Karpas-422 (cell line): ENCODE measurements around the gene P2RX1. TPM values are rescaled to one million over a fixed set of nuclear protein-coding genes. Genes with fewer than 3 reads are reported as not detected.

Source experiments
- DNase-seq: peaks from one replicate; pipeline ENCODE4 v3.0.0-alpha.2; 2015
- H2AFZ ChIP-seq: fragments of 200-600 bp; sonication (generic); 2 replicates; pipeline ENCODE4 v1.6.1; 2014; ENCODE audit warnings: antibody characterized with exemption, low read length, mixed read lengths
- H3K27ac ChIP-seq: fragments of 200-600 bp; sonication (generic); 2 replicates; pipeline ENCODE4 v1.5.1; 2014; ENCODE audit warnings: mild to moderate bottlenecking, low read length, moderate library complexity
- H3K27me3 ChIP-seq: fragments of 200-600 bp; sonication (generic); 2 replicates; pipeline ENCODE4 v1.6.1; 2014; ENCODE audit warnings: low read length, mixed read lengths
- H3K36me3 ChIP-seq: fragments of 200-600 bp; sonication (generic); 2 replicates; pipeline ENCODE4 v1.6.1; 2014; ENCODE audit warnings: low read length, mixed read lengths; ENCODE audit not compliant: insufficient read depth
- H3K4me1 ChIP-seq: fragments of 200-600 bp; sonication (generic); 2 replicates; pipeline ENCODE4 v1.6.1; 2014; ENCODE audit warnings: mild to moderate bottlenecking, low read length, mixed read lengths
- H3K4me2 ChIP-seq: fragments of 200-600 bp; sonication (generic); 2 replicates; pipeline ENCODE4 v1.6.1; 2014; ENCODE audit warnings: low read length, low read depth, mild to moderate bottlenecking; ENCODE audit not compliant: poor library complexity, severe bottlenecking
- H3K4me3 ChIP-seq: fragments of 200-600 bp; sonication (generic); 2 replicates; pipeline ENCODE4 v1.5.1; 2014; ENCODE audit warnings: mild to moderate bottlenecking, antibody characterized with exemption, low read length, mixed read lengths
- H3K79me2 ChIP-seq: fragments of 200-600 bp; sonication (generic); 2 replicates; pipeline ENCODE4 v1.6.1; 2014; ENCODE audit warnings: mild to moderate bottlenecking, low read length, mixed read lengths
- H3K9ac ChIP-seq: fragments of 200-600 bp; sonication (generic); 2 replicates; pipeline ENCODE4 v1.6.0; 2014; ENCODE audit warnings: low read length
- H3K9me2 ChIP-seq: fragments of 200-600 bp; sonication (generic), shearing (Covaris generic); replicated peaks from 2 replicates; pipeline ENCODE4 v1.6.0; 2014; ENCODE audit warnings: mild to moderate bottlenecking, low read length, moderate library complexity; ENCODE audit not compliant: insufficient read depth
- H3K9me3 ChIP-seq: fragments of 300-700, 200-600 bp; sonication (generic); 2 replicates; pipeline ENCODE4 v1.6.1; 2014; ENCODE audit warnings: low read length, mixed read lengths
- H4K20me1 ChIP-seq: fragments of 200-600 bp; sonication (generic); 2 replicates; pipeline ENCODE4 v1.6.1; 2014; ENCODE audit warnings: mild to moderate bottlenecking, antibody characterized with exemption, low read length, low read depth; ENCODE audit not compliant: insufficient read depth
- total RNA-seq: library from RNA; depleted of rRNA; stranded (reverse); fragments of >200 nt; shearing (Covaris generic); gene quantifications from 2 replicates; pipeline ENCODE4 v1.2.3, GENCODE V29; 2014; ENCODE audit warnings: low replicate concordance

The P2RX1 gene
- total RNA-seq, 1 experiment from 2014 or later: not detected

DNA sequence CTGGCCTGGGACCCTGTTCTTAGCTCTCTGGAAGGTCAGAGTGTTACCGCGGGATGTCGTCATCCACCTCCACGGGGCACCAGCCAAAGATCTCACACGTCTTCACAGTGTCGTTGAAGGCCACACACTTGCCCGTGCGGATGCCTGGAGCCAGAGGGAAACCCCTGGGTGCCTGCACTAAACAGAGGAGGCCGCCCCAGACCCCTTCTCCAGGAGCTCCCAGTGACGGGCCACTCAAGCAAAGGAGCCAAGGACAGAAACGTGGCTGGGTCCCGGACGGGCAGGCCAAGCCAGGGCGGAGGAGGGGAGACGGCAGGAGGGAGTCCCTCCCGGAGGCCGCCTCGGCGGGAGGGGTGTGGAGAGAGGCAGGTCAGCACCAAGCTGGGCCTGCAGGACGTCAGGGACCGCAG lies 12.4 kb downstream of the P2RX1 start:
- H3K27ac ChIP-seq: no peak overlapping the region
- H3K9ac ChIP-seq: no peak overlapping the region
- H3K4me3 ChIP-seq: no peak overlapping the region
- H3K4me2 ChIP-seq: no peak overlapping the region
- H3K4me1 ChIP-seq: peaks cover 5% of the 10 kb centered on the region
- no peak for DNase-seq
- no peaks in the 10 kb centered on the region for H3K36me3 ChIP-seq
- no peaks in the 10 kb centered on the region for H3K9me3 ChIP-seq
- H3K79me2 ChIP-seq: no peaks in the 10 kb centered on the region
- H3K9me2 ChIP-seq: no peaks in the 10 kb centered on the region
- H3K27me3 ChIP-seq: no peaks in the 10 kb centered on the region
- H4K20me1 ChIP-seq: no peaks in the 10 kb centered on the region
- H2AFZ ChIP-seq: no peak overlapping the region

DNA sequence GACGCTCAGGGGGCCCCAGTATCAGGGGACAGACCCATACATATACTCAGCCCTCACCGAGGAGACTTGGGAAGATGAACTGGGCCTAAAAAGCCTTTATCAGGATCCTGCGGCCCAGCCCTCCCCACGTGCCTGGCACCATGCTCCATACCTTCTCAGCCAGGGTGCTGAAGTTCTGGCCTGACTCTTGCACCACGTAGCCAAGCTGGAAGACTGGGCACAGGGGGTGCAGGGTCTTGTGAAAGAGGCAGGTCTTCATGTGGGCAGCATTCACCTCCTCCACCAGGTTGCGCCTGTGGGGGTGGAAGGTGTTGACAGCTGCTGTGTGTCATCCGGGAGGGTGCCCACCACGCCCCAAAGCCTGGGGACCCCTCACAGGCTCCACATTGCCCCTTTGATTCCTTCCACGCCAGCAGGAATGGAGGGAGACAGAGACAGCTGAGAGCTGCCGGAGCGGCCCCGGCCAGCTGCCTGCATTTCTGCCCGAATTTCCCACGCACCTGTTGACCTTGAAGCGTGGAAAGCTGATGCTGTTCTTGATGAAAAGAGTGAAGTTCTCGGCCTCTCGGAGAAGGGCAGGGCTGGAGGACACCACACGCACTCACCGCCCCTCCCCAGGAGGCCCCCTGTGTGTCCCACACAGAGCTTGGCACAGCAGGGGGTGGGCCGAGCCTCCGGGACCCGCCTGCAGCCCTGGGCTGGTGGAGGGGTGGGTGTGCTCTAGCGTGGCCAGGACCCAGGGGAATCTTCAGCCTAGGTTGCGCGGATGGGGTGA lies 13.0 kb downstream of the P2RX1 start:
- no peaks in the 10 kb centered on the region for H3K36me3 ChIP-seq
- no peak overlapping the region for H3K9ac ChIP-seq
- no peak overlapping the region for H3K4me2 ChIP-seq
- no peak overlapping the region for H2AFZ ChIP-seq
- no peaks in the 10 kb centered on the region for H4K20me1 ChIP-seq
- no peak overlapping the region for H3K27ac ChIP-seq
- H3K4me1 ChIP-seq: peaks cover 5% of the 10 kb centered on the region
- no peaks in the 10 kb centered on the region for H3K79me2 ChIP-seq
- no peak for DNase-seq
- H3K9me3 ChIP-seq: no peaks in the 10 kb centered on the region
- H3K4me3 ChIP-seq: no peak overlapping the region
- no peaks in the 10 kb centered on the region for H3K9me2 ChIP-seq
- H3K27me3 ChIP-seq: no peaks in the 10 kb centered on the region

DNA sequence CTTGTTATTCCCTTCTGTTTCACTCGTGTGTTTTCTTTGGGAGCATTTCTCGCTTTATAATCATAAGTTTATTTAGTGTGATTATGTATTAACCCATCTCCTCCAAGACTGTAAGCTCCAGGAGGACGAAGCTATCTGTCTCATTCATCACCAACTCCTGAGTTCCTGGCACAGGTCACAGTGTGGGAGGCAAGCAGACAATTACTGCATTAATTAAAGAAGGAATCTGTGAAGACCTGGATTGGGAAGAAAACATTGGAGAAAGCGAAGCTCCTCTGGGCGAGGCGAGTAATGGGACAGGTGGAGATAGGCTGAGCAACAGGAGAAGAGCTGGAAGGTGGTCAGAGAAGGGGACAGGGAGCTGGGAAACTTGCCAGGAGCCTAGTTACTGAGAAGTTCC lies 15.6 kb downstream of the P2RX1 start:
- Histone ChIP-seq H3K27ac (no peak overlapping the region), H3K36me3 (no peaks in the 10 kb centered on the region), H3K9me2 (no peaks in the 10 kb centered on the region), H2AFZ (no peak overlapping the region), H3K4me3 (no peak overlapping the region), H3K9ac (no peak overlapping the region), H3K4me1 (peaks cover 5% of the 10 kb centered on the region), H3K9me3 (no peaks in the 10 kb centered on the region), H3K27me3 (no peaks in the 10 kb centered on the region), H4K20me1 (no peaks in the 10 kb centered on the region), H3K79me2 (no peaks in the 10 kb centered on the region), H3K4me2 (no peak overlapping the region)
- no peak for DNase-seq

DNA sequence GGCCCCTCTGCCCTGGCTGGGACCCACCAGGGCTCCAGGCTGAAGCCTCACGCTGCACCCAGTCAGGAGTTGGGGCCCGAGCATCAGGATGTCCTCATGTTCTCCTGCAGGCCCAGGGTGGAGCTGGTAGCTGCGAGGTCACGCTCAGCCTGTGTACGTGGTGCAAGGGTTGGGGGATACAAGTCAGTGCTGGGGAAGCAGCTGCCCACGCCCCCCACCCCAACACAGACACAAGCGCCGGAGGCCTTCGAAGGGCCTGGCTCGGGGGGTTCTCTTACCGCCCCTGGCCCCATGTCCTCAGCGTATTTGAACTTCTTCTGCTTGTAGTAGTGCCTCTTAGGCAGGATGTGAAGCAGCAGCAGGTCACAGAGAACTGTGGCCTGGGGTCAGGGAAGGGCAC lies 18.5 kb downstream of the P2RX1 start:
- Histone ChIP-seq H3K27me3 (no peaks in the 10 kb centered on the region), H3K9me2 (no peaks in the 10 kb centered on the region), H3K79me2 (no peaks in the 10 kb centered on the region), H2AFZ (no peak overlapping the region), H3K4me3 (no peak overlapping the region), H3K4me1 (peaks cover 4% of the 10 kb centered on the region; the same call in 1 of the 2 replicates), H3K27ac (no peak overlapping the region), H3K4me2 (no peak overlapping the region), H3K9ac (no peak overlapping the region), H4K20me1 (no peaks in the 10 kb centered on the region), H3K9me3 (no peaks in the 10 kb centered on the region), H3K36me3 (no peaks in the 10 kb centered on the region)
- no peak for DNase-seq

DNA sequence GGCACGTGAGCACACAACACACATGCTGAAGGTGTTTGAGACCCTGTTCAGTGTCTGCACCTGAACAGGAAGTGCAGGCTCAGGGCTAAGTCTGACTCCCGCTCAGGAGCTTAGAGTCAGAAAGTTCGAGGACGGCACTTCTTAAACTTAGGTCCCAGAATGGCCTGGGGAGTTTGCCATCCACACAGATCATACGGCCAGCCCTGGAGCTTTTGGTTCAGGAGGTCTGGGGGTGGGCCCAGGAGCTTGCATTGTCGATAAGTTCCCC lies 19.4 kb downstream of the P2RX1 start:
- Histone ChIP-seq H3K36me3 (no peaks in the 10 kb centered on the region), H3K9me3 (no peaks in the 10 kb centered on the region), H3K79me2 (no peaks in the 10 kb centered on the region), H2AFZ (no peak overlapping the region), H3K27ac (no peak overlapping the region), H3K4me1 (peaks cover 12% of the 10 kb centered on the region), H3K4me3 (no peak overlapping the region), H3K4me2 (no peak overlapping the region), H3K27me3 (no peaks in the 10 kb centered on the region), H3K9me2 (no peaks in the 10 kb centered on the region), H4K20me1 (no peaks in the 10 kb centered on the region), H3K9ac (no peak overlapping the region)
- DNase-seq: no peak

DNA sequence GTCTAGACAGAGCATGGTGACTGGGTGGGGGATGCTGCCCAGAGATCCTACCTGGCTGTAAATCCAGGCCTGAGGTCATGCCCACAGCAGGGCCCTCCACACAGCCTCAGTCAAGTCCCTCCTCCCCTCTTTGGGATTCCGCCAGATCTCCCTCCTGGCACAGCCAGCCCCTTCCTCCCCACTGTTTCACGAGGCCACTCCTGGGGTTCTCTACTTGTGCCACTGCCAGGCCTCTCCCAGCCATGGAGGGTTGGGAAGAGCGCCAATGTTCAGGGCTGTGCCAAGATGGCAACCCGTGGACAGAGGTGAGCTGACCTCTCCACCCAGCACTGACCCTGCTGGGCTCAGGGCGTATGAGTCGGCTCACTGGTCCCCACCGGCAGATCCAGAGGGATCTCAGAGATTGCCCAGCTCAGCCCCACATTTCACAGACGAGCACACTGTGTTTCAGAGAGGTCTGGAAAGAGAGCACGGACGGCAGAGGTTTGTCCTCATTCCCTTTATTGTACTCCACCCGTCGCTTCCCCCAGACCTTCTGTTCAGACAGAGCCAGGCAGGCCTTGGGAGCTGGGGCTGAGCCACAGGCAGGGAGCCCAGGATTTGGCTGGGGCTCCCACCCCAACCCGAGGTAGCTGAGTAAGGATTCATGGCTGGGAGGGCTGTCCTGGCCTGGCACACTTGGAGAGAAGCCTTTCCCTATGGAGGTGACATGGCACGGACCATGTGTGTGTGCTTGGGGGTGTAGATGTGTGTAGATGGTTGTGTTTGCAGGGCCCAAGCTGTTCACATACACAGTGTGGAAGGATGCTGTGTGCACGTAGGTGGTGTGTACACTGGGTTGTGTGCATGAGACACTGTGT lies 19.9 kb downstream of the P2RX1 start:
- no peak for DNase-seq
- H3K9me3 ChIP-seq: no peaks in the 10 kb centered on the region
- no peak overlapping the region for H3K4me2 ChIP-seq
- H3K9me2 ChIP-seq: no peaks in the 10 kb centered on the region
- H3K36me3 ChIP-seq: no peaks in the 10 kb centered on the region
- H3K27me3 ChIP-seq: no peaks in the 10 kb centered on the region
- no peak overlapping the region for H2AFZ ChIP-seq
- no peaks in the 10 kb centered on the region for H3K79me2 ChIP-seq
- peaks cover 4% of the 10 kb centered on the region; the same call in 1 of the 2 replicates for H4K20me1 ChIP-seq
- no peak overlapping the region for H3K27ac ChIP-seq
- H3K4me3 ChIP-seq: no peak overlapping the region
- H3K9ac ChIP-seq: no peak overlapping the region
- H3K4me1 ChIP-seq: peaks cover 16% of the 10 kb centered on the region

DNA sequence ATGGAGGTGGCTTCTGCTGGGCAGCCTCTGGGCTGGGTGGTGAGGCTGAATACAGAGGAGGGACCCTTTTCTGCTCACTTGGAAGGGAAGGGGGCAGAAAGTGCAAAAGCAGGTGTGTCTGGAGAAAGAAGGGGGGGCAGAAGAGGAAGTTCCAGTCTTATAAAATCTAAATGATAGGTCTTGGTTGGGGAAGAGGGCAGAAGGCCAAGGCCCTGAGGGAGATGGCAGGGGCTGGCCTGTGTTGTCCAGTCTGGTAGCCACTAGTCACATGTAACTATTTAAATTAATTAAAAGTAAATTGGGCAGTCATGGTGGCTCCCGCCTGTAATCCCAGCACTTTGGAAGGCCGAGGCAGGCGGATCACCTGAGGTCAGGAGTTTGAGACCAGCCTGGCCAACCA lies 20.9 kb downstream of the P2RX1 start:
- H3K4me3 ChIP-seq: no peak overlapping the region
- H3K4me2 ChIP-seq: no peak overlapping the region
- no peaks in the 10 kb centered on the region for H3K27me3 ChIP-seq
- H2AFZ ChIP-seq: no peak overlapping the region
- no peaks in the 10 kb centered on the region for H3K36me3 ChIP-seq
- no peaks in the 10 kb centered on the region for H3K9me3 ChIP-seq
- peaks cover 11% of the 10 kb centered on the region; the same call in 1 of the 2 replicates for H4K20me1 ChIP-seq
- H3K4me1 ChIP-seq: peaks cover 25% of the 10 kb centered on the region
- H3K9ac ChIP-seq: no peak overlapping the region
- no peak overlapping the region for H3K27ac ChIP-seq
- H3K9me2 ChIP-seq: no peaks in the 10 kb centered on the region
- DNase-seq: no peak
- no peaks in the 10 kb centered on the region for H3K79me2 ChIP-seq

DNA sequence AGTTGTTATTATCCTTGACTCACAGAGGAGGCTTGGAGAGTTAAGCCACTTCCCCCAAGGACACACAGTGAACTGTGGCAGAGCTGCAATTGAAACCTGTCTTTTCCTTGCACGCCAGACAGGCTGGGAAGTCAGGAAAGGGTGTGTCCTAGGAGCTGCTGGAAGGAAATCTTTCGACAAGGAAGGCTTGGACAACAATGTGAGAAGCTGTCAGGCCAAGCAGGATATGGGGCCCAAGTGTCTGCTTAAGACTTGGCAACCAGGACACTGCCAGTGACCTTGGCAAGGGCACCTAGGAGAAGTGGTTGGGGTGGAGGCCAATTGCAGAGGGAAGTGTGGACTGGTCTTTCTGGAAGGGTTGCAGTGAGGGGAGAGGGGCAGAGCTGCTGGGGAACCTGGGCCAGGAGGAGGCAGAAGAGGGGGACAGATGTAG lies 21.3 kb downstream of the P2RX1 start:
- Histone ChIP-seq H3K4me1 (peaks cover 30% of the 10 kb centered on the region), H3K4me3 (no peak overlapping the region), H3K9me3 (no peaks in the 10 kb centered on the region), H3K9ac (no peak overlapping the region), H3K27me3 (no peaks in the 10 kb centered on the region), H3K36me3 (no peaks in the 10 kb centered on the region), H3K27ac (no peak overlapping the region), H2AFZ (no peak overlapping the region), H3K9me2 (no peaks in the 10 kb centered on the region), H3K4me2 (no peak overlapping the region), H3K79me2 (no peaks in the 10 kb centered on the region), H4K20me1 (peaks cover 11% of the 10 kb centered on the region; the same call in 1 of the 2 replicates)
- DNase-seq: no peak
